Thoracic aorta (tissue), 2 donors: ENCODE measurements around the gene SNTG2. TPM values are rescaled to one million over a fixed set of nuclear protein-coding genes. Genes with fewer than 3 reads are reported as not detected.

Source experiments
- ATAC-seq: fragments of 150-250 bp; one replicate; pipeline ENCODE4 v1.8.0; 2017; ENCODE audit warnings: low read depth; ENCODE audit not compliant: insufficient number of reproducible peaks, low FRiP score
- DNase-seq: peaks from one replicate; pipeline ENCODE4 v3.0.0-alpha.2; 2020; ENCODE audit warnings: low spot score
- H3K27ac ChIP-seq, 2 donors: fragments of 200-600 bp; sonication (generic); 1 replicate in 1 of 2; 2 replicates in 1 of 2; pipeline ENCODE4 v1.5.1; 2016; ENCODE audit warnings: mild to moderate bottlenecking in 2 of 2, moderate library complexity in 2 of 2
- H3K27me3 ChIP-seq: fragments of 200-600 bp; sonication (generic); replicated peaks from 2 replicates; pipeline ENCODE4 v1.6.0; 2016; ENCODE audit warnings: mild to moderate bottlenecking; ENCODE audit not compliant: insufficient read depth
- H3K36me3 ChIP-seq: fragments of 200-600 bp; sonication (generic); one replicate; pipeline ENCODE4 v1.5.1; 2016
- H3K4me1 ChIP-seq, 2 donors: fragments of 200-600 bp; sonication (generic); 1 replicate in 1 of 2; 2 replicates in 1 of 2; pipeline versions ENCODE4 v1.5.1 to v1.6.0; 2016; ENCODE audit warnings: low read depth in 2 of 2, mild to moderate bottlenecking in 1 of 2; ENCODE audit not compliant: control insufficient read depth in 1 of 2
- H3K4me3 ChIP-seq: fragments of 200-600 bp; sonication (generic); 2 replicates; pipeline ENCODE4 v1.5.1; 2016; ENCODE audit warnings: mild to moderate bottlenecking
- H3K9me3 ChIP-seq: fragments of 200-600 bp; sonication (generic); 2 replicates; pipeline ENCODE4 v1.5.1; 2016
- total RNA-seq, 2 donors: library from RNA; depleted of rRNA; stranded (reverse); fragments of >200 nt; gene quantifications; one replicate each; pipeline versions ENCODE4 v1.1.0 to v1.2.3, GENCODE V29; 2016
- TF ChIP-seq, protein P1 (sequence below): fragments of 200-600 bp; sonication (generic); IDR thresholded peaks from one replicate; pipeline ENCODE4 v1.5.1; 2019; ENCODE audit warnings: antibody characterized with exemption

The SNTG2 gene
- total RNA-seq, 2 donors from 2014 or later: 8.9 to 18.6 TPM

DNA sequence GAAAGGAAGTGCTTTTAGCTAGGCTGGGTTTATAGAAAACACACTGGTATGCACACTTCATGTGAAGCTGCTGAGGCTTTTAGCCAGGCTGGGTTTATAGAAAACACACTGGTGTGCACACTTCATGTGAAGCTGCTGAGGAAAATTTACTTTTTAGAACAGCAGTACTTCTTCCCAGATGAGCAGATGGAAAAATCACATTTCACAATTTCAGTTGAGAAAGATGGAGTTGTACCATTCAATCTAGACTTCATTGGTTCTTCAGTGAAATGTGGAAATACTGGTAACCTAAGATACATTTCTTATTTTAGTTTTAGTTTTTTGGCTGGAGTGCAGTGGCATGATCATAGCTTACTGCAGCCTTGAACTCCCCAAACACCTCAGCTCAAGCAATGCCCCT is 11.1 kb downstream of the SNTG2 start:
- Histone ChIP-seq H3K4me1 (no peaks in the 10 kb centered on the region), H3K27ac (no peak overlapping the region), H3K9me3 (no peaks in the 10 kb centered on the region), H3K4me3 (no peak overlapping the region), H3K27me3 (no peaks in the 10 kb centered on the region), H3K36me3 (no peaks in the 10 kb centered on the region)
- TF ChIP-seq, protein P1, sequence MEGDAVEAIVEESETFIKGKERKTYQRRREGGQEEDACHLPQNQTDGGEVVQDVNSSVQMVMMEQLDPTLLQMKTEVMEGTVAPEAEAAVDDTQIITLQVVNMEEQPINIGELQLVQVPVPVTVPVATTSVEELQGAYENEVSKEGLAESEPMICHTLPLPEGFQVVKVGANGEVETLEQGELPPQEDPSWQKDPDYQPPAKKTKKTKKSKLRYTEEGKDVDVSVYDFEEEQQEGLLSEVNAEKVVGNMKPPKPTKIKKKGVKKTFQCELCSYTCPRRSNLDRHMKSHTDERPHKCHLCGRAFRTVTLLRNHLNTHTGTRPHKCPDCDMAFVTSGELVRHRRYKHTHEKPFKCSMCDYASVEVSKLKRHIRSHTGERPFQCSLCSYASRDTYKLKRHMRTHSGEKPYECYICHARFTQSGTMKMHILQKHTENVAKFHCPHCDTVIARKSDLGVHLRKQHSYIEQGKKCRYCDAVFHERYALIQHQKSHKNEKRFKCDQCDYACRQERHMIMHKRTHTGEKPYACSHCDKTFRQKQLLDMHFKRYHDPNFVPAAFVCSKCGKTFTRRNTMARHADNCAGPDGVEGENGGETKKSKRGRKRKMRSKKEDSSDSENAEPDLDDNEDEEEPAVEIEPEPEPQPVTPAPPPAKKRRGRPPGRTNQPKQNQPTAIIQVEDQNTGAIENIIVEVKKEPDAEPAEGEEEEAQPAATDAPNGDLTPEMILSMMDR: no peak
- ATAC-seq (no peak), DNase-seq (no peak)

DNA sequence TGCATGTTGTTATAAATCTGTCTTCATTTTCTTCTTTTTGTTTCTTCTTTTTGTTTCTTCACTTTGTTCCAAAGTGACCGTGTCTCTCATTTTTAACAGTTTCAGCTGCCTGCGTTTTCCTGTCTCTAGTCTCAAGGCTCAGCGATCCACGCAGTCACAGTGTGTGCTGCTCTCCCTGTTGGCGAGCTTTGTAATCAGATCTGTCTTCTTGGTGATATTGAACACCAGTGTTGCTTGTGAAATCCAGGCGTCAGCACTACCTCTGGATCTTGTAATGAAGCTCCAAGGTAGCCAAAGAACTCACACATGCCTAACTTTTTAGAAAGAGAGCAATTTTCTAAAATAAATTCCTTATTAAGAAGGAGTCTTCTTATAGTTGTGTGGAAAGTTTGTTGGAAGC is 13.2 kb downstream of the SNTG2 start:
- TF ChIP-seq, protein P1: no peak
- Histone ChIP-seq H3K27ac (no peak overlapping the region), H3K9me3 (peaks cover under 1% of the 10 kb centered on the region), H3K4me3 (no peak overlapping the region), H3K36me3 (no peaks in the 10 kb centered on the region), H3K27me3 (no peaks in the 10 kb centered on the region), H3K4me1 (no peaks in the 10 kb centered on the region)
- ATAC-seq (no peak), DNase-seq (no peak)

DNA sequence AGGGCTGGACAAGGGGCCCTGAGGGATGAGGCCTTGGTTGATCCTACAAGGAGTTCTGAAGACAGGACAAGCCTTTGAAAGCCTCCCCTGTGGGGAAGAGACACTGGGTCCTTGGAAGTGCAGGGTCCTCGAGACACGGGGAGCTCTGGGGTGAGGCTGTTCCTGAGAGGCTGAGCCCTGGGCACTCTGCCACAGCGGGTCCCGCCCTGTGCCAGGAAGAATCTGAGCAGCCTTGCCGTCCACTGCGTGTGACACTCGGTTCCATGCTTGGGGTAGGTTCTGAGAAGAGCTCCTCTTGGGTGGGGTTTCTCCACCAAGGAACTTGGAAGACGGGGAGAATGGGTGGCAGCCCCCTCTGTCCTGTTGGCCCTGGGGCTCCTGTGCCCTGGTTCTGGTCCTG is 13.9 kb downstream of the SNTG2 start:
- DNase-seq (no peak), ATAC-seq (no peak)
- H3K4me3 ChIP-seq: no peak overlapping the region
- no peaks in the 10 kb centered on the region for H3K4me1 ChIP-seq
- no peak overlapping the region for H3K27ac ChIP-seq
- TF ChIP-seq, protein P1: no peak
- no peaks in the 10 kb centered on the region for H3K27me3 ChIP-seq
- H3K36me3 ChIP-seq: no peaks in the 10 kb centered on the region
- H3K9me3 ChIP-seq: peaks cover 5% of the 10 kb centered on the region

DNA sequence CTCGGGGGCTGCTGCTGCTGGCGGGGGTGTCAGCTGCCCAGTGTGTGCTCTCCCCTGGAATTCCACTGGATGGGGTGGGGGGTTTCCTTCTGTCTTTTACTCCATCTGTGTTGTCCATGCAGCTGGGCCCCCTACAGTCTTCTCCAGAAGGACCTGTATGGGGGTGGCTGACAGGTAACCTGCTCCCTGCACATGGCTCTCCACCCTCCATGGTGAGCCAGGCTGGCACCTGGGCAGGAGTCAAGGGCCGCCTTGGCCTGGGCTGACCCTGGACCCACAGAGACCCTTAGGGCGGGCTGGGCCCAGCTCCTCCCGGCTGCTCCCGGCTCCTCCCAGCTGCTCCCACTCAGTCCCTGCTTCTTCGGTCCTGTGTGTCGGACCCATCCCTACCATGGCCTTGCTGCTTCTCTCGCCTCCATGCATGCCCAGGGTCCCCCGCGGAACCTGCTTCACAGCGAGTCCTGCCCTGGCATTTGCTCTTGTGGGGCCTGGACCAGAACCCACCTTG is 15.0 kb downstream of the SNTG2 start:
- no peaks in the 10 kb centered on the region for H3K4me1 ChIP-seq
- no peak overlapping the region for H3K4me3 ChIP-seq
- no peaks in the 10 kb centered on the region for H3K36me3 ChIP-seq
- H3K27ac ChIP-seq: no peak overlapping the region
- peaks cover 5% of the 10 kb centered on the region for H3K9me3 ChIP-seq
- no peaks in the 10 kb centered on the region for H3K27me3 ChIP-seq
- ATAC-seq (no peak), DNase-seq (no peak)
- TF ChIP-seq, protein P1: no peak

DNA sequence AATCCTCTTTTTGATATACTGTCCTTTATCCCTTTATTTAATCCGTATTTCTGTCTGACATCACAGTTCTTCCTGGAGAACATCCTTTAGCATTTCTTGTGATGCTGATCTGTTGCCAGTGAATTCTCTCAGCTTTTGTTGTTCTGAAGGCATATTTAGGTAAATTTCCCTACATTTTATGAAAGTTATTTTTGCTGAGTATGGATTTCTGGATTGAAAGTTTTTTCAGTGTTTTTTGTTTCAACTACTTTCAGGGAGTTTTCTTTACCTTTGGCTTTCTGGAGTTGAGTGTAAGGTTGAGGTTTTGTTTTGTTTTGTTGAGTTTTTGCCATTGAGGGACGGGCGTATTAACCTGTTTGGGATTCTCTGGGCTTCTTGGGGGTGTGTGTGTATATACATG is 22.5 kb downstream of the SNTG2 start:
- DNase-seq: no peak

More for the DNA sequence above, 22.5 kb downstream of the SNTG2 start:
- H3K9me3 ChIP-seq: peaks cover 5% of the 10 kb centered on the region
- H3K4me1 ChIP-seq: no peaks in the 10 kb centered on the region
- TF ChIP-seq, protein P1: no peak
- H3K36me3 ChIP-seq: no peaks in the 10 kb centered on the region
- no peak overlapping the region for H3K27ac ChIP-seq
- H3K4me3 ChIP-seq: no peak overlapping the region
- no peak for ATAC-seq
- no peaks in the 10 kb centered on the region for H3K27me3 ChIP-seq
